IPS DF 6.9 (cell line): ENCODE results near the gene DBN1.
A peak's percentile ranks its signal among the peaks of the same experiment; 100 is the strongest.

Experiments used
- DNase-seq: peaks from one replicate; pipeline ENCODE4 v3.0.0-alpha.2; 2013; ENCODE audit warnings: low read depth, low spot score
- H3K27ac ChIP-seq: one replicate; pipeline ENCODE4 v1.5.1; 2013; ENCODE audit warnings: low read length, control low read depth
- H3K27me3 ChIP-seq: 2 replicates; pipeline ENCODE4 v1.6.1; 2013; ENCODE audit warnings: mild to moderate bottlenecking, low read length; ENCODE audit not compliant: control insufficient read depth, insufficient read depth
- H3K36me3 ChIP-seq: 2 replicates; pipeline ENCODE4 v1.6.1; 2013; ENCODE audit warnings: low read length; ENCODE audit not compliant: control insufficient read depth, insufficient read depth
- H3K4me1 ChIP-seq: 2 replicates; pipeline ENCODE4 v1.6.1; 2013; ENCODE audit warnings: low read length; ENCODE audit not compliant: control insufficient read depth, insufficient read depth
- H3K4me3 ChIP-seq: 2 replicates; pipeline ENCODE4 v1.5.1; 2013; ENCODE audit warnings: mild to moderate bottlenecking, low read length
- H3K9me3 ChIP-seq: 2 replicates; pipeline ENCODE4 v1.6.1; 2013; ENCODE audit warnings: low read length, inconsistent platforms; ENCODE audit not compliant: control insufficient read depth, insufficient read depth
- WGBS: extraction: QIAGEN DNeasy Blood & Tissue Kit; methylation state at CpG from one replicate; pipeline ENCODE4 v1.1.7; 2013; ENCODE audit warnings: mixed read lengths, missing lambda C conversion rate; ENCODE audit not compliant: insufficient read length, insufficient coverage; 5-methylcytosine and 5-hydroxymethylcytosine counted together

Gene DBN1

GRCh38 chr5:177504086-177505056, 30.9 kb upstream of the DBN1 start:
- Histone ChIP-seq H3K4me3 (no peak overlapping the region), H3K4me1 (peaks cover 6% of the 10 kb centered on the region; the same call in 1 of the 2 replicates), H3K9me3 (no peaks in the 10 kb centered on the region), H3K36me3 (peaks cover 9% of the 10 kb centered on the region; the same call in 1 of the 2 replicates), H3K27ac (no peak overlapping the region), H3K27me3 (no peaks in the 10 kb centered on the region)
- WGBS = no CpG with 5 or more reads among the region's 47 CpGs
- DNase-seq = no peak

GRCh38 chr5:177503351-177504085, 30.1 kb upstream of the DBN1 start:
- Histone ChIP-seq H3K27ac (no peak overlapping the region), H3K27me3 (no peaks in the 10 kb centered on the region; the same call in 1 of the 2 replicates), H3K36me3 (peaks cover 9% of the 10 kb centered on the region; the same call in 1 of the 2 replicates), H3K4me3 (no peak overlapping the region), H3K9me3 (no peaks in the 10 kb centered on the region), H3K4me1 (peaks cover 4% of the 10 kb centered on the region; the same call in 1 of the 2 replicates)
- WGBS = no CpG with 5 or more reads among the region's 24 CpGs
- DNase-seq = no peak

- Histone ChIP-seq H3K9me3 (no peaks in the 10 kb centered on the region), H3K4me1 (peaks cover 4% of the 10 kb centered on the region; the same call in 1 of the 2 replicates), H3K4me3 (no peak overlapping the region), H3K27ac (no peak overlapping the region), H3K27me3 (no peaks in the 10 kb centered on the region; the same call in 1 of the 2 replicates), H3K36me3 (peaks cover 6% of the 10 kb centered on the region; the same call in 1 of the 2 replicates)
- no peak for DNase-seq
- no CpG with 5 or more reads among the region's 16 CpGs for WGBS
Measured at GRCh38 chr5:177502886-177503285, 29.5 kb upstream of the DBN1 start.

GRCh38 chr5:177501874-177502678, 28.6 kb upstream of the DBN1 start:
- no peak overlapping the region for H3K27ac ChIP-seq
- peaks cover 4% of the 10 kb centered on the region; the same call in 1 of the 2 replicates for H3K4me1 ChIP-seq
- no peaks in the 10 kb centered on the region for H3K9me3 ChIP-seq
- DNase-seq = no peak
- peaks cover 6% of the 10 kb centered on the region; the same call in 1 of the 2 replicates for H3K36me3 ChIP-seq
- H3K27me3 ChIP-seq = no peaks in the 10 kb centered on the region; the same call in 1 of the 2 replicates
- H3K4me3 ChIP-seq = no peak overlapping the region
- no CpG with 5 or more reads among the region's 9 CpGs for WGBS

- DNase-seq = no peak
- Histone ChIP-seq H3K9me3 (no peaks in the 10 kb centered on the region), H3K27ac (no peak overlapping the region), H3K27me3 (no peaks in the 10 kb centered on the region; the same call in 1 of the 2 replicates), H3K4me1 (peaks cover 4% of the 10 kb centered on the region; the same call in 1 of the 2 replicates), H3K36me3 (peaks cover 6% of the 10 kb centered on the region; the same call in 1 of the 2 replicates), H3K4me3 (no peak overlapping the region)
- no CpG with 5 or more reads among the region's 10 CpGs for WGBS
Measured at GRCh38 chr5:177500685-177501522, 27.5 kb upstream of the DBN1 start.

GRCh38 chr5:177499842-177500241, 26.4 kb upstream of the DBN1 start:
- H3K27ac ChIP-seq = no peak overlapping the region
- peaks cover 10% of the 10 kb centered on the region for H3K4me1 ChIP-seq
- no peaks in the 10 kb centered on the region; the same call in 1 of the 2 replicates for H3K27me3 ChIP-seq
- H3K4me3 ChIP-seq = no peak overlapping the region
- no peak for DNase-seq
- WGBS = no CpG with 5 or more reads among the region's 6 CpGs
- no peaks in the 10 kb centered on the region for H3K9me3 ChIP-seq
- peaks cover 6% of the 10 kb centered on the region; the same call in 1 of the 2 replicates for H3K36me3 ChIP-seq

- Histone ChIP-seq H3K27ac (no peak overlapping the region), H3K27me3 (no peaks in the 10 kb centered on the region; the same call in 1 of the 2 replicates), H3K4me3 (peak overlapping the region; percentile 39; the same call in 1 of the 2 replicates), H3K9me3 (no peaks in the 10 kb centered on the region), H3K4me1 (peaks cover 13% of the 10 kb centered on the region), H3K36me3 (no peaks in the 10 kb centered on the region)
- WGBS = no CpG with 5 or more reads among the region's 48 CpGs
- no peak for DNase-seq
Measured at GRCh38 chr5:177498013-177498787, 24.8 kb upstream of the DBN1 start.

GRCh38 chr5:177497292-177498012, 24.0 kb upstream of the DBN1 start, which contains the start of gene PDLIM7:
PDLIM7 (minus strand) TSS chr5:177497604; CDS start chr5:177496512, 1,092 bp downstream.
- WGBS = no CpG with 5 or more reads among the region's 73 CpGs
- DNase-seq = no peak
- Histone ChIP-seq H3K4me1 (peaks cover 13% of the 10 kb centered on the region), H3K36me3 (no peaks in the 10 kb centered on the region), H3K4me3 (peak within 1 kb of the TSS; percentile 53; the same call in 1 of the 2 replicates), H3K9me3 (no peaks in the 10 kb centered on the region), H3K27me3 (no peaks in the 10 kb centered on the region; the same call in 1 of the 2 replicates), H3K27ac (no peak within 1 kb of the TSS)
